CD14-positive monocyte (primary cell): ENCODE measurements around the gene PDZK1. TPM values are rescaled to one million over a fixed set of nuclear protein-coding genes. Genes with fewer than 3 reads are reported as not detected.

Source experiments
- DNase-seq, 3 donors: peaks; one replicate each; pipeline ENCODE4 v3.0.0-alpha.2; 2011 to 2022
- H2AFZ ChIP-seq: 2 replicates; pipeline ENCODE4 v1.6.0; 2012; ENCODE audit warnings: mild to moderate bottlenecking, low read depth, low read length, inconsistent platforms; ENCODE audit not compliant: insufficient read depth, poor library complexity, severe bottlenecking
- H3K27ac ChIP-seq, 2 donors: 1 replicate in 1 of 2; 2 replicates in 1 of 2; pipeline ENCODE4 v1.5.1; 2012 to 2013; ENCODE audit warnings: low read length in 2 of 2, control low read depth in 1 of 2, inconsistent platforms in 1 of 2, low read depth in 1 of 2, mild to moderate bottlenecking in 1 of 2
- H3K27me3 ChIP-seq, 2 donors: one replicate each; pipeline versions ENCODE4 v1.6.0 to v1.6.1; 2011 to 2013; ENCODE audit warnings: low read length in 2 of 2; ENCODE audit not compliant: control insufficient read depth in 2 of 2, insufficient read depth in 2 of 2
- H3K36me3 ChIP-seq, 2 donors: replicated peaks in 1 of 2; 1 replicate in 1 of 2; 2 replicates in 1 of 2; pipeline versions ENCODE4 v1.5.1 to v1.6.1; 2012 to 2013; ENCODE audit warnings: low read length in 2 of 2, control low read depth in 1 of 2, inconsistent platforms in 1 of 2, mild to moderate bottlenecking in 1 of 2; ENCODE audit not compliant: insufficient read depth in 2 of 2, control insufficient read depth in 1 of 2
- H3K4me1 ChIP-seq, 2 donors: 1 replicate in 1 of 2; 2 replicates in 1 of 2; pipeline versions ENCODE4 v1.5.1 to v1.6.1; 2012 to 2013; ENCODE audit warnings: low read length in 2 of 2, control low read depth in 1 of 2, inconsistent platforms in 1 of 2, mild to moderate bottlenecking in 1 of 2, moderate library complexity in 1 of 2; ENCODE audit not compliant: insufficient read depth in 2 of 2, control insufficient read depth in 1 of 2
- H3K4me2 ChIP-seq: replicated peaks from 2 replicates; pipeline ENCODE3; 2012; ENCODE audit warnings: low read length, moderate library complexity, mild to moderate bottlenecking; ENCODE audit not compliant: poor library complexity, severe bottlenecking; ENCODE audit errors: extremely low read depth
- H3K4me3 ChIP-seq, 3 experiments: fragments of 200-600 bp in 1 of 3; sonication (generic) in 1 of 3; replicated peaks in 1 of 3; 1 replicate in 2 of 3; 2 replicates in 1 of 3; pipeline ENCODE4 v1.5.1; 2011 to 2013; ENCODE audit warnings: low read length in 3 of 3, mild to moderate bottlenecking in 3 of 3, control low read depth in 2 of 3, low read depth in 2 of 3, inconsistent platforms in 1 of 3, moderate library complexity in 1 of 3
- H3K79me2 ChIP-seq: 2 replicates; pipeline ENCODE4 v1.6.0; 2012; ENCODE audit warnings: mild to moderate bottlenecking, control low read depth, inconsistent platforms, low read length, moderate library complexity; ENCODE audit not compliant: insufficient read depth
- H3K9ac ChIP-seq: 2 replicates; pipeline ENCODE4 v1.6.0; 2017; ENCODE audit warnings: low read length, mild to moderate bottlenecking; ENCODE audit not compliant: insufficient read depth, poor library complexity, severe bottlenecking
- H3K9me3 ChIP-seq, 2 donors: replicated peaks in 1 of 2; 1 replicate in 1 of 2; 2 replicates in 1 of 2; pipeline versions ENCODE4 v1.5.1 to v1.6.1; 2012 to 2013; ENCODE audit warnings: low read length in 2 of 2, control low read depth in 1 of 2; ENCODE audit not compliant: control insufficient read depth in 1 of 2, insufficient read depth in 1 of 2
- H4K20me1 ChIP-seq: 2 replicates; pipeline ENCODE4 v1.6.0; 2012; ENCODE audit warnings: mild to moderate bottlenecking, low read length, control low read depth, moderate library complexity; ENCODE audit not compliant: insufficient read depth
- H3K27ac Mint-ChIP-seq, 7 donors: one replicate each; pipeline ENCODE4 v1.8.0; 2020; ENCODE audit warnings: mild to moderate bottlenecking in 7 of 7, mixed read lengths in 7 of 7, moderate library complexity in 6 of 7, inconsistent platforms in 2 of 7
- H3K27me3 Mint-ChIP-seq, 3 donors: one replicate each; pipeline ENCODE4 v1.8.0; 2021 to 2022; ENCODE audit warnings: low read depth in 3 of 3, mild to moderate bottlenecking in 3 of 3, mixed read lengths in 3 of 3, moderate library complexity in 3 of 3, inconsistent platforms in 1 of 3
- H3K36me3 Mint-ChIP-seq, 2 donors: one replicate each; pipeline ENCODE4 v1.8.0; 2020; ENCODE audit warnings: mixed read lengths in 2 of 2, inconsistent platforms in 1 of 2, mild to moderate bottlenecking in 1 of 2
- H3K4me1 Mint-ChIP-seq: one replicate; pipeline ENCODE4 v1.8.0; 2020; ENCODE audit warnings: mild to moderate bottlenecking, mixed read lengths
- H3K4me3 Mint-ChIP-seq, 2 donors: one replicate each; pipeline ENCODE4 v1.8.0; 2020; ENCODE audit warnings: mild to moderate bottlenecking in 2 of 2, mixed read lengths in 2 of 2, moderate library complexity in 1 of 2
- H3K9me3 Mint-ChIP-seq, 7 donors: one replicate each; pipeline ENCODE4 v1.8.0; 2020 to 2022; ENCODE audit warnings: mixed read lengths in 7 of 7, mild to moderate bottlenecking in 6 of 7, moderate library complexity in 6 of 7, inconsistent platforms in 2 of 7
- CTCF ChIP-seq: fragments of 200-600 bp; IDR thresholded peaks from one replicate; pipeline ENCODE4 v1.8.0; 2022; ENCODE audit warnings: antibody characterized with exemption, mild to moderate bottlenecking
- WGBS: methylation state at CpG from one replicate; pipeline ENCODE4 v1.1.5; 2013; ENCODE audit warnings: missing lambda C conversion rate; ENCODE audit not compliant: insufficient coverage; 5-methylcytosine and 5-hydroxymethylcytosine counted together
- intact Hi-C, 2 donors: fragments of 100-400 bp; cut with micrococcal nuclease; formaldehyde crosslinking; loops; one replicate each; pipeline versions ENCODE4 v1.15.0 to v1.15.1; 2023
- polyA plus RNA-seq, 3 donors: library from polyadenylated mRNA; depleted of rRNA in 1 of 3; unstranded in 2 of 3; stranded (reverse) in 1 of 3; fragments of 300-500 nt in 2 of 3; fragments of >200 nt in 1 of 3; fragmentation: Illumina TruSeq in 2 of 3; gene quantifications; 1 replicate in 2 of 3; 2 replicates in 1 of 3; pipeline ENCODE4 v1.2.3, GENCODE V29; 2012 to 2021

Gene PDZK1
- polyA plus RNA-seq, 3 donors, result 0.04 TPM; not detected in 2

DNA sequence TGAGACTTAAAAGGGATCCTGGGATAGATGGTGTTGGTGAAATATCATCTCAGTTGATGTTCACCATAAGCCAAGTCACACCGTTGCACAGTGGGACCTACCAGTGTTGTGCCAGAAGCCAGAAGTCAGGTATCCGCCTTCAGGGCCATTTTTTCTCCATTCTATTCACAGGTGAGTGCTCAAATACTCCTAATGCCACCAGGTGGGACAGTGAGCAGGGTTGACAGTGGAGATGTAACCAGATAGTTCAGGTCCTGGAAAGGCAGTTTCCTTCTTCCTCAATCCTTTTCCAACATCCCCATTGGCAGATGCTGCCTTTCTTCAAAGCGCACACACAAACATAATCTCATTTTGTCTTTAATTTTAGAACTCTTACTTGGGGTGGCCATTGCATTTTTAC, 23.7 kb upstream of the PDZK1 start:
- no peak overlapping the region for H3K4me3 Mint-ChIP-seq
- WGBS, result no CpG with 5 or more reads among the region's 3 CpGs
- no peaks in the 10 kb centered on the region for H3K4me1 Mint-ChIP-seq
- Histone ChIP-seq H3K4me1 (no peaks in the 10 kb centered on the region), H3K9ac (no peak overlapping the region), H3K79me2 (no peaks in the 10 kb centered on the region), H3K9me3 (no peaks in the 10 kb centered on the region), H2AFZ (no peak overlapping the region), H4K20me1 (no peaks in the 10 kb centered on the region), H3K36me3 (no peaks in the 10 kb centered on the region), H3K27ac (no peak overlapping the region), H3K4me3 (no peak overlapping the region), H3K4me2 (no peak overlapping the region), H3K27me3 (no peaks in the 10 kb centered on the region)
- no peak for TF ChIP-seq CTCF
- intact Hi-C loops, result no loop called here
- DNase-seq, result no peak
- peaks cover 0 to 1% (median 0%) of the 10 kb centered on the region in 3 donors for H3K27me3 Mint-ChIP-seq
- peaks cover 6 to 11% of the 10 kb centered on the region in 2 donors for H3K36me3 Mint-ChIP-seq
- H3K27ac Mint-ChIP-seq, result no peak overlapping the region
- H3K9me3 Mint-ChIP-seq, result peaks cover 0 to 2% (median 0%) of the 10 kb centered on the region in 7 donors

- Histone ChIP-seq H3K4me1 (no peaks in the 10 kb centered on the region), H3K36me3 (no peaks in the 10 kb centered on the region), H4K20me1 (no peaks in the 10 kb centered on the region), H3K9me3 (no peaks in the 10 kb centered on the region), H3K4me3 (no peak overlapping the region), H3K79me2 (no peaks in the 10 kb centered on the region), H2AFZ (no peak overlapping the region), H3K9ac (no peak overlapping the region), H3K4me2 (no peak overlapping the region), H3K27ac (no peak overlapping the region), H3K27me3 (no peaks in the 10 kb centered on the region)
- H3K4me3 Mint-ChIP-seq, result no peak overlapping the region
- no peak overlapping the region for H3K27ac Mint-ChIP-seq
- peaks cover 6 to 11% of the 10 kb centered on the region in 2 donors for H3K36me3 Mint-ChIP-seq
- TF ChIP-seq CTCF, result no peak
- H3K4me1 Mint-ChIP-seq, result no peaks in the 10 kb centered on the region
- WGBS, result 25% methylated on average over 1 of the region's 4 CpGs
- peaks cover 0 to 2% (median 0%) of the 10 kb centered on the region in 7 donors for H3K9me3 Mint-ChIP-seq
- H3K27me3 Mint-ChIP-seq, result peaks cover 0 to 1% (median 0%) of the 10 kb centered on the region in 3 donors
- DNase-seq, result no peak
- intact Hi-C loops, result no loop called here
Measured at GRCh38 chr1:145730467-145730866, 23.3 kb upstream of the PDZK1 start.
